BLaER1 treated with 17β-estradiol and CSF1 and Interleukin-3, amounts not matched to agents 10 nM and 100 nM (cell line): Measurements from ENCODE around the gene MTF2.

Experiments used
- H3K27ac ChIP-seq, 11 experiments: shearing (Covaris generic); formaldehyde crosslinking; 2 replicates each; pipeline ENCODE4 v1.8.1; 2022
- H3K27me3 ChIP-seq, 11 experiments: shearing (Covaris generic); formaldehyde crosslinking; 2 replicates each; pipeline ENCODE4 v1.8.1; 2022
- H3K36me3 ChIP-seq, 11 experiments: shearing (Covaris generic); formaldehyde crosslinking; 2 replicates each; pipeline ENCODE4 v1.8.1; 2022
- H3K4me1 ChIP-seq, 10 experiments: shearing (Covaris generic); formaldehyde crosslinking; 2 replicates each; pipeline ENCODE4 v1.8.1; 2022
- H3K4me2 ChIP-seq, 11 experiments: shearing (Covaris generic); formaldehyde crosslinking; 2 replicates each; pipeline ENCODE4 v1.8.1; 2022
- H3K4me3 ChIP-seq, 10 experiments: shearing (Covaris generic); formaldehyde crosslinking; 2 replicates each; pipeline ENCODE4 v1.8.1; 2022
- H3K9ac ChIP-seq, 11 experiments: shearing (Covaris generic); formaldehyde crosslinking; 2 replicates each; pipeline ENCODE4 v1.8.1; 2022
- H3K9me3 ChIP-seq, 11 experiments: shearing (Covaris generic); formaldehyde crosslinking; replicated peaks in 1 of 11; 2 replicates each; pipeline ENCODE4 v1.8.1; 2022
- H4K20me1 ChIP-seq, 11 experiments: shearing (Covaris generic); formaldehyde crosslinking; 2 replicates each; pipeline ENCODE4 v1.8.1; 2022
- Cebpa-rat ChIP-seq, 11 experiments: shearing (Covaris generic); IDR thresholded peaks; 2 replicates each; pipeline ENCODE4 v1.8.1; 2022

MTF2 gene

DNA sequence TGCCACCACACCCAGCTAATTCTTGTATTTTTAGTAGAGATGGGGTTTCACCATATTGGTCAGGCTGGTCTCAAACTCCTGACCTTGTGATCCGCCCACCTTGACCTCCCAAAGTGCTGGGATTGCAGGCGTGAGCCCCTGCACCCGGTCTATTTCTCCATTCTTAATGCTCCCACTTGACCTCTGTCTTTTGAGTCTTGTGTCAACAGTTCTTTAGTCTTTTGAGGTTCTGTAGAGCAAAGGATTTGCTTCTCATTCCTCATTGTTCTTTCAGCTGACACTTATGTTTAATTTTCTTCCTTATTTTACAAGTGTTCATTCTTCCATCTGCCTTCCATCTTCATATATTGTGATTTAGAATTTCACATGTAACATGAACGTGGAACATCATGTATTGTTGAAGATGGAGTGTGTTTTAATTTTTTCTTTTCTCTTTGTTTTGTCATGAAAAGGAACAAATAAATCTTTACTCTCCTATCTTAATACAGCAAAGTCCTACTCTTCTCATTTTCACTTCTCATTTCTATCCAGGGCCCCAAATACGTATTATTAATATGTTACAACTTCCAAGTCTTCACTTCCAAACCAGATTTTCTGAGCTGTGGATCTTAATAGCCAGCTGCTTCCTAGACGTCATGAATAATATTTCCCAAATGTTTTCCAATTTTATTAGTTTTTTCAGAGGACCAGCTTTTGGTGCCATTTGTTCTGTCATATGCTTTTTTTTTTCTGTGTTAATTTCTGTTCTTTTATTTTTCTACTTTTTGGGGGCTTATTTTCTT, 16.9 kb downstream of the MTF2 start:
- H3K27ac ChIP-seq, result peak overlapping the region in 4 of 11 experiments; percentile 15 to 44 (median 22); a peak in 6 of 22 replicates
- peaks cover 0 to 62% (median 11%) of the 10 kb centered on the region in 10 experiments; a peak in 10 of 20 replicates for H3K4me1 ChIP-seq
- no peak for TF ChIP-seq Cebpa-rat (IDR thresholded peaks at IDR 0.05)
- H4K20me1 ChIP-seq, result peaks cover 78 to 100% (median 100%) of the 10 kb centered on the region in 11 experiments; a peak in 21 of 22 replicates
- peaks cover 0 to 97% (median 78%) of the 10 kb centered on the region in 11 experiments; a peak in 20 of 22 replicates for H3K36me3 ChIP-seq
- H3K4me2 ChIP-seq, result peak overlapping the region in 5 of 11 experiments; percentile 13 to 80 (median 45); a peak in 7 of 22 replicates
- H3K9ac ChIP-seq, result peak overlapping the region in 2 of 11 experiments; percentile 23 to 28; a peak in 2 of 22 replicates
- peaks cover 0 to 12% (median 5%) of the 10 kb centered on the region in 11 experiments; a peak in 12 of 22 replicates for H3K9me3 ChIP-seq
- H3K4me3 ChIP-seq, result 0 out of 20 replicates have a peak overlapping the region, but pooled peaks of 1 of the 10 experiments have one; percentile 4
- H3K27me3 ChIP-seq, result no peaks in the 10 kb centered on the region

DNA sequence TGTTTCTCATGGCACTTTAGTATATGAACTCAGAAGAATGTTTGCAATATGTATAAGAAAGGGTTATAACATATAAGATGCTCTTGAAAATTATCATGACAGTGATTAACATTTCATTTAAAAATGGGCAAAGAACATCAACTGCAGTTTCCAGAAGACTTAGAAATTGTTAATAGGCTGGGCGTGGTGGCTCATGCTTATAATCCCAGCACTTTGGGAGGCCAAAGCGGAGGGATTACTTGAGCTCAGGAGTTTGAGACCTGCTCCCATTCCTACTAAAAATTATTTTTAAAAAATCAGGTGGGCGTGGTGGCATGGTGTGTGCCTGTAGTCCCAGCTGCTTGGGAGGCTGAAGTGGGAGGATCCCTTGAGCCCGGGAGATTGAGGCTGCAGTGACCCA, 23.1 kb downstream of the MTF2 start:
- Histone ChIP-seq H3K27ac (no peak overlapping the region), H3K4me2 (no peak overlapping the region), H3K4me3 (no peak overlapping the region), H4K20me1 (peaks cover 54 to 100% (median 95%) of the 10 kb centered on the region in 11 experiments; a peak in 21 of 22 replicates), H3K27me3 (no peaks in the 10 kb centered on the region), H3K9ac (no peak overlapping the region), H3K4me1 (peaks cover 0 to 22% (median 0%) of the 10 kb centered on the region in 10 experiments; a peak in 5 of 20 replicates), H3K9me3 (peaks cover 13 to 54% (median 51%) of the 10 kb centered on the region in 11 experiments), H3K36me3 (peaks cover 35 to 98% (median 90%) of the 10 kb centered on the region in 11 experiments)
- TF ChIP-seq Cebpa-rat (IDR thresholded peaks at IDR 0.05), result no peak

DNA sequence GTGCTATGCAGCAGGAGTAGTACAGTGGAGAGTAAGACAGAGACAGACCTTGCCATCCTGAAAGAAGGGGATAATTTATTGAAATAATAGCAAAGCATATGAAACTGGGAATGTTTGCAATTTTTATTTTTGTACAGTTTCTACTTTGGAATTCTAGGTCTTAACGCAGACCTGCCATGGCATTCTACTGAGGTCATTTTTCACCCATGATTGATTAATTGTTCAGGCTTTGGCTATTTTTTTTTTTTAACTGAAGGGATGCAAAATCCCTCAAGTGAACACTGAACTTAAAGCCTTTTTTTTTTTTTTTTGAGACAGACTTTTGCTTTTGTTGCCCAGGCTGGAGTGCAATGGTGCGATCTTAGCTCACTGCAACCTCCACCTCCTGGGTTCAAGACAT, 27.1 kb downstream of the MTF2 start:
- H3K9ac ChIP-seq, result no peak overlapping the region
- H3K27me3 ChIP-seq, result no peaks in the 10 kb centered on the region
- H3K36me3 ChIP-seq, result peaks cover 56 to 98% (median 93%) of the 10 kb centered on the region in 11 experiments
- no peak overlapping the region for H3K27ac ChIP-seq
- H3K4me3 ChIP-seq, result no peak overlapping the region; a peak in 1 of 20 replicates
- H3K4me2 ChIP-seq, result no peak overlapping the region
- no peak for TF ChIP-seq Cebpa-rat (IDR thresholded peaks at IDR 0.05)
- H3K9me3 ChIP-seq, result peaks cover 28 to 71% (median 64%) of the 10 kb centered on the region in 11 experiments
- peaks cover 0 to 26% (median 3%) of the 10 kb centered on the region in 10 experiments; a peak in 9 of 20 replicates for H3K4me1 ChIP-seq
- peaks cover 39 to 100% (median 93%) of the 10 kb centered on the region in 11 experiments; a peak in 21 of 22 replicates for H4K20me1 ChIP-seq

DNA sequence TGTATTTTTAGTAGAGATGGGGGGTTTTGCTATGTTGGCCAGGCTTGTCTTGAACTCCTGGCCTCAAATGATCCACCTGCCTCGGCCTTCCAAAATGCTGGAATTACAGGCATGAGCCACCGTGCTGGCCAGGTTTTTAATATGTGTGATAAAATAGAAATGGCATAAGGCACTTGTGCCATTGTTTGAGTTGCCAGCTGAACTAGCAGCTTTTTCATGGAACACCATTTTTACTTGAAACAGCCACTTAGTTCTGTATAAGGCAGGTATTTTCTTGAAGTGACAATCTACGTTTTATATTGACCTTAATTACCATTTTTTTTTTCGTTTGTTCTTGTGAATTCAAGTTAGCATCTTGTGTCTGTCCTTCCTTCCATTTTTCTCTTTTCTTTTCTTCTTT, 28.3 kb downstream of the MTF2 start:
- H3K4me2 ChIP-seq, result no peak overlapping the region
- H3K4me3 ChIP-seq, result no peak overlapping the region
- peaks cover 39 to 100% (median 93%) of the 10 kb centered on the region in 11 experiments; a peak in 21 of 22 replicates for H4K20me1 ChIP-seq
- H3K4me1 ChIP-seq, result peaks cover 0 to 38% (median 11%) of the 10 kb centered on the region in 10 experiments; a peak in 11 of 20 replicates
- peaks cover 56 to 98% (median 91%) of the 10 kb centered on the region in 11 experiments for H3K36me3 ChIP-seq
- peaks cover 28 to 60% (median 55%) of the 10 kb centered on the region in 11 experiments for H3K9me3 ChIP-seq
- H3K27me3 ChIP-seq, result no peaks in the 10 kb centered on the region
- no peak overlapping the region for H3K9ac ChIP-seq
- H3K27ac ChIP-seq, result no peak overlapping the region
- no peak for TF ChIP-seq Cebpa-rat (IDR thresholded peaks at IDR 0.05)

- no peaks in the 10 kb centered on the region for H3K27me3 ChIP-seq
- peaks cover 28 to 54% (median 50%) of the 10 kb centered on the region in 11 experiments for H3K9me3 ChIP-seq
- H3K36me3 ChIP-seq, result peaks cover 58 to 100% (median 95%) of the 10 kb centered on the region in 11 experiments
Measured at GRCh38 chr1:93108335-93108734, 29.3 kb downstream of the MTF2 start.

GRCh38 chr1:93109578-93109977, 30.5 kb downstream of the MTF2 start:
- H3K4me3 ChIP-seq, result no peak overlapping the region
- H3K36me3 ChIP-seq, result peaks cover 52 to 100% (median 94%) of the 10 kb centered on the region in 11 experiments
- peaks cover 51 to 100% (median 96%) of the 10 kb centered on the region in 11 experiments; a peak in 21 of 22 replicates for H4K20me1 ChIP-seq
- H3K4me1 ChIP-seq, result peaks cover 0 to 47% (median 11%) of the 10 kb centered on the region in 10 experiments; a peak in 11 of 20 replicates
- H3K27ac ChIP-seq, result no peak overlapping the region
- TF ChIP-seq Cebpa-rat (IDR thresholded peaks at IDR 0.05), result no peak
- no peaks in the 10 kb centered on the region for H3K27me3 ChIP-seq
- H3K4me2 ChIP-seq, result no peak overlapping the region
- H3K9ac ChIP-seq, result no peak overlapping the region
- H3K9me3 ChIP-seq, result peaks cover 22 to 43% (median 39%) of the 10 kb centered on the region in 11 experiments

More at GRCh38 chr1:93108335-93108734, 29.3 kb downstream of the MTF2 start:
- TF ChIP-seq Cebpa-rat (IDR thresholded peaks at IDR 0.05), result no peak
- Histone ChIP-seq H3K4me1 (peaks cover 0 to 47% (median 11%) of the 10 kb centered on the region in 10 experiments; a peak in 11 of 20 replicates), H4K20me1 (peaks cover 45 to 100% (median 95%) of the 10 kb centered on the region in 11 experiments; a peak in 21 of 22 replicates), H3K9ac (no peak overlapping the region), H3K4me2 (no peak overlapping the region), H3K27ac (no peak overlapping the region), H3K4me3 (no peak overlapping the region)

GRCh38 chr1:93111065-93111464, 32.0 kb downstream of the MTF2 start:
- Histone ChIP-seq H3K4me3 (no peak overlapping the region), H3K27me3 (no peaks in the 10 kb centered on the region), H3K4me2 (peak overlapping the region in 4 of 11 experiments; percentile 19 to 67 (median 66); a peak in 7 of 22 replicates), H3K27ac (peak overlapping the region in 3 of 11 experiments; percentile 20 to 42 (median 41); a peak in 3 of 22 replicates), H3K9me3 (peaks cover 19 to 28% (median 25%) of the 10 kb centered on the region in 11 experiments), H3K36me3 (peaks cover 53 to 100% (median 94%) of the 10 kb centered on the region in 11 experiments), H3K4me1 (peaks cover 0 to 47% (median 11%) of the 10 kb centered on the region in 10 experiments; a peak in 11 of 20 replicates), H3K9ac (peak overlapping the region in 1 of 11 experiments; percentile 58; a peak in 1 of 22 replicates), H4K20me1 (peaks cover 51 to 100% (median 95%) of the 10 kb centered on the region in 11 experiments; a peak in 21 of 22 replicates)
- no peak for TF ChIP-seq Cebpa-rat (IDR thresholded peaks at IDR 0.05)

DNA sequence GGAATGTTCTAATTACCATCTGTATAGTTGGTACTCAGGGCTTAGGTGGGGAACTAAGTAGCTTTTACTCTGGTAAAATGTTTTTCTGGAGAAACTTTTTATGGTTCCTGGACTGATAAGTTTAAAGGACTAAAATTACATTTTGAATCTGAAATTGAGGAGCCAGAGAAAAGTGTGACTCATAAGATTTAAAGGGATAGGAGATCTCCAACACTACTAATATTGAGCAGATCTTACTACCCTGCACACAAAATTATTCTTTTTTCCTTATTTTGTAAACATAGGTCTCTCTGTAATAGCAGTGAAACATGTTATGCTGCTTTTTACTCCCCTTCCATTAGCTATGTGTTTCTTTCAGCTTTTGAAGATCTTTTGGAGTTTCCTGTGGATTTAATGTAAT, 32.5 kb downstream of the MTF2 start:
- no peak for TF ChIP-seq Cebpa-rat (IDR thresholded peaks at IDR 0.05)
- H3K9ac ChIP-seq, result peak overlapping the region in 1 of 11 experiments; percentile 58; a peak in 1 of 22 replicates

More for the DNA sequence above, 32.5 kb downstream of the MTF2 start:
- H4K20me1 ChIP-seq, result peaks cover 52 to 100% (median 94%) of the 10 kb centered on the region in 11 experiments; a peak in 21 of 22 replicates
- H3K9me3 ChIP-seq, result peaks cover 14 to 23% (median 20%) of the 10 kb centered on the region in 11 experiments
- H3K36me3 ChIP-seq, result peaks cover 53 to 100% (median 94%) of the 10 kb centered on the region in 11 experiments
- no peak overlapping the region for H3K4me3 ChIP-seq
- peaks cover 0 to 47% (median 11%) of the 10 kb centered on the region in 10 experiments; a peak in 11 of 20 replicates for H3K4me1 ChIP-seq
- peak overlapping the region in 4 of 11 experiments; percentile 18 to 42 (median 30); a peak in 6 of 22 replicates for H3K27ac ChIP-seq
- H3K27me3 ChIP-seq, result no peaks in the 10 kb centered on the region
- peak overlapping the region in 5 of 11 experiments; percentile 11 to 67 (median 65); a peak in 9 of 22 replicates for H3K4me2 ChIP-seq
